ENCODE measurements around the gene CTR9. TPM values are rescaled to one million over a fixed set of nuclear protein-coding genes. Genes with fewer than 3 reads are reported as not detected.

Gene CTR9
- total and polyA plus RNA-seq, 2 of the 8 experiments (the other 6 are each of a cell fraction or from before 2014, with no cell fraction given), result 6.1 to 37.7 TPM

- H3K4me2 ChIP-seq (ENCODE audit: insufficient read depth in 1 of 2, low read depth in 2 of 2, low read length in 2 of 2), result no peak overlapping the region; a peak in 1 of 4 replicates
- FAIRE-seq (no peak), DNase-seq (ENCODE audit: low read depth in 1 of 2, low spot score in 2 of 2) (no peak)
- no peak overlapping the region for H2BK120ac ChIP-seq (replicated peaks; ENCODE audit: low read depth, low read length)
- H2AFZ ChIP-seq (ENCODE audit: low read length), result no peak overlapping the region
- H2BK12ac ChIP-seq (ENCODE audit: low read depth, low read length), result no peak overlapping the region
- no peaks in the 10 kb centered on the region for H3K79me1 ChIP-seq (ENCODE audit: low read depth, low read length)
- H3K23me2 ChIP-seq (ENCODE audit: low read depth, low read length), result peaks cover 2% of the 10 kb centered on the region
- H3K79me2 ChIP-seq (ENCODE audit: control insufficient read depth in 1 of 2, insufficient read depth in 2 of 2, low read length in 2 of 2), result no peaks in the 10 kb centered on the region
- no peak overlapping the region for H3K56ac ChIP-seq (replicated peaks; ENCODE audit: insufficient read length, low read depth, low read length)
- no peak overlapping the region for H4K5ac ChIP-seq (ENCODE audit: insufficient read length, low read depth, low read length)
- peaks cover 0 to 4% (median 1%) of the 10 kb centered on the region in 4 experiments; a peak in 4 of 7 replicates for H3K4me1 ChIP-seq (replicated peaks in 1 of 4; ENCODE audit: control insufficient read depth in 3 of 4, insufficient read depth in 4 of 4, low read length in 3 of 4)
- ChIA-PET CTCF (ENCODE audit: partially characterized antibody) (interaction anchor here (1.1 to 7.7 kb wide), 4 partner anchors 21 to 324 kb away, joined by 4 to 64 read pairs (median 4); no protein-coding TSS in a partner anchor), POLR2A (ENCODE audit: partially characterized antibody) (interaction anchor here (1.2 kb wide), 1 partner anchor 190 kb away, joined by 3 read pairs; the partner anchor contains the start of gene RNF141)
- H3K27ac ChIP-seq (ENCODE audit: low read depth, low read length), result no peak overlapping the region
- no peaks in the 10 kb centered on the region for H4K20me1 ChIP-seq (replicated peaks in 1 of 2; ENCODE audit: control insufficient read depth in 1 of 2, insufficient read depth in 2 of 2, low read length in 2 of 2)
- 87% methylated on average over 3 of the region's 3 CpGs; no CpG with 5 or more reads in 1 of the 2 experiments for WGBS, 2 experiments (ENCODE audit: extremely low coverage in 1 of 2, insufficient coverage in 1 of 2, insufficient read length in 1 of 2, insufficient replicate concordance in 2 of 2, low coverage in 1 of 2, low lambda C conversion rate in 2 of 2, missing lambda C conversion rate in 1 of 2)
- no peaks in the 10 kb centered on the region for H3K9me3 ChIP-seq (ENCODE audit: insufficient read depth in 2 of 2, low read depth in 1 of 2, low read length in 1 of 2)
- no peak overlapping the region for H3K23ac ChIP-seq (ENCODE audit: insufficient read length)
- no peak overlapping the region for H3K9ac ChIP-seq (replicated peaks in 1 of 4; ENCODE audit: extremely low read depth in 1 of 4, low read depth in 3 of 4, low read length in 3 of 4)
- H4K8ac ChIP-seq (ENCODE audit: extremely low read depth, insufficient read depth, low read length), result no peak overlapping the region
- no peak overlapping the region for H3K14ac ChIP-seq (ENCODE audit: insufficient read length)
- H2BK5ac ChIP-seq (ENCODE audit: low read depth, low read length), result no peak overlapping the region
- H3K4ac ChIP-seq (replicated peaks; ENCODE audit: insufficient read length, low read depth, low read length), result no peak overlapping the region
- H2BK20ac ChIP-seq (ENCODE audit: low read length), result no peak overlapping the region
- H2AK5ac ChIP-seq (ENCODE audit: low read depth, low read length), result no peak overlapping the region
- no peak overlapping the region for H3K4me3 ChIP-seq (ENCODE audit: extremely low read depth in 1 of 4, insufficient read depth in 2 of 4, low read depth in 3 of 4, low read length in 4 of 4)
- no peaks in the 10 kb centered on the region for H3K27me3 ChIP-seq (replicated peaks in 1 of 4; ENCODE audit: control insufficient read depth in 3 of 4, extremely low read depth in 1 of 4, insufficient read depth in 3 of 4, low read length in 3 of 4)
- no peak overlapping the region for H4K91ac ChIP-seq (replicated peaks; ENCODE audit: insufficient read length, low read length)
- H3K18ac ChIP-seq (ENCODE audit: extremely low read depth, low read length), result no peak overlapping the region
- H3K36me3 ChIP-seq (ENCODE audit: control insufficient read depth in 2 of 4, insufficient read depth in 4 of 4, low read length in 3 of 4), result no peaks in the 10 kb centered on the region
- H2BK15ac ChIP-seq (ENCODE audit: low read length), result no peak overlapping the region
- no peak for TF ChIP-seq EGR1 (IDR thresholded peaks at IDR 0.05; ENCODE audit: borderline replicate concordance, low read depth, low read length)
- no peak for TF ChIP-seq CEBPB (IDR thresholded peaks at IDR 0.05; ENCODE audit: low read depth, low read length)
Measured at GRCh38 chr11:10730151-10730550, 20.9 kb upstream of the CTR9 start.

Measured in H1 (cell line).